GM19324 (cell line): ENCODE results near the gene TGM2.

ENCODE experiments used
- ATAC-seq: cut with Tn5 transposase; IDR thresholded peaks from one replicate; pipeline ENCODE4 v1.9.1; 2021; ENCODE audit warnings: mild to moderate bottlenecking, moderate library complexity; ENCODE audit not compliant: unreplicated experiment, low FRiP score

The TGM2 gene

DNA sequence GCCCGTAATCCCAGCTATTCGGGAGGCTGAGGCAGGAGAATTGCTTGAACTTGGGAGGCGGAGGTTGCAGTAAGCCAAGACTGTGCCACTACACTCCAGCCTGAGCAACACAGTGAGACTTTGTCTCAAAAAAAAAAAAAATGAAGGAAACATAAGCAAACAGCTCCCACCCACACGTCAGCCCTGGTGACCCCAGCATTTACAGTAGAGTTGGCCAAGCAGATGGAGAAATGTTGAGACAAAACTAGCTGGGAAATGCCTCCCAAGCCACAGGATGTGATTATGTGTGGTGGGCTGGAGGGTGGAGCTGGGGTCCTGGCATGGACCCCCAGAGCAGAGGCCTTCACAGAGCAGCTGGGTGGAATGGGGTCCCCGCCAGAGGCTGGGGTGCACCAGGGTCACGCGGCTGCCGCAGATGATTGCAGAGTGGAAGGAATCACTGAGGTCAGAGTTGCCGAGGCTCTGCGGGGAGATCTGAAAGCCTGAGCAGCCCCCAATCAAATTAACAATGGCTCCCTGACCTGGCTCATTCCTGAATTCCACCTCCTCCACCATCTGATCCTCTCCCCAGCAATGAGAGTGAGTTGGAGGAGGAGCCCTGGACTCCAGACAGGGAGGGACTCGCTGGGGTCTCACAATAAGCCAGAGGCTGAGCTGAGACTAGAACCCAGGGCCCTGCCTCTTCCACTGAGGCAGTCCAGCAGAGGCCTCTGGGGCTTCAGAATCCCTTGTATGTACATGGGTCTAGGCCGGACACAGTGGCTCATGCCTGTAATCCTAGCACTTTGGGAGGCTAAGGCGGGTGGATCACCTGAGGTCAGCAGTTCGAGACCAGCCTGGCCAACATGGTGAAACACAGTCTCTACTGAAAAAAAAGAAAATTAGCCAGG is 34.7 kb upstream of the TGM2 start:
- ATAC-seq, result no peak

- no peak for ATAC-seq
Observed at GRCh38 chr20:38198238-38198861, 33.3 kb upstream of the TGM2 start.

GRCh38 chr20:38197619-38198018 is 32.5 kb upstream of the TGM2 start:
- no peak for ATAC-seq

DNA sequence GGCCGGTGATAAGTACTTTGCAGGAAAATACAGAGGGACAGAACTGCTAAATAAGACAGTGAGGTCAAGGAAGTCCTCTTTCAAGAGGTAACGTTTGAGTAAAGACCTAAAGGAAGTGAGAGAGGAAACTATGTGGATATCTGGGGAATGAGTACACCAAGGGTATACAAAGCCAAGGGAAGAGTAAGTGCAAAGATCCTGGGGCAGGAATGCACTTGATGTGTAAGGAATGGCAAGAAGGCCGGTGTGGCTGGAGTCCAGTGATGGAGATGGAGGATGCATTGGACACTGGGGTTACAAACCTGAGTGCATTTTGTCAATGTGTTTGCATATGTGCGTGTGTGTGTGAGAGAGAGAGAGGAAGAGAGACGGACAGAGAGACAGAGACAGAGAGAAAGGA is 32.1 kb upstream of the TGM2 start:
- ATAC-seq, result no peak

DNA sequence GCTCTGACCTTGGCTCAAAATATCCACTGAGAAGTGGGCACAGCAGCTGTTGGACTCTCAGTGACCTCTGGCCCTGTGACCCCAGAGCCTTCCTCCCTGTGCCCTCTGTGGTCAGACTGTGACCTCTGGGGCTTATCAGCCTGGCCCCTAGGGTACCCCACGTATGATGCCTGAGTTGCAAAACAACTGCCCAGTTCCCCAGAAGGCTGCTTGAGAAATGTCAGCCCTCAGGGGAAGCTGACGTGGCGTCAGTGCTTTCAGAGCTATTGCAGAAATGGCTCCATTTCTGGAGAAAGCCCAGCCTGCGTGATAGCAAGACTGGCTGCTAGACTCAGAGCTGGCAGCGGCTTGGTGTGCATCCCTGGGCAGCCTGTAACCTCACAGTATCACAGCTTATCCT is 31.5 kb upstream of the TGM2 start:
- no peak for ATAC-seq

DNA sequence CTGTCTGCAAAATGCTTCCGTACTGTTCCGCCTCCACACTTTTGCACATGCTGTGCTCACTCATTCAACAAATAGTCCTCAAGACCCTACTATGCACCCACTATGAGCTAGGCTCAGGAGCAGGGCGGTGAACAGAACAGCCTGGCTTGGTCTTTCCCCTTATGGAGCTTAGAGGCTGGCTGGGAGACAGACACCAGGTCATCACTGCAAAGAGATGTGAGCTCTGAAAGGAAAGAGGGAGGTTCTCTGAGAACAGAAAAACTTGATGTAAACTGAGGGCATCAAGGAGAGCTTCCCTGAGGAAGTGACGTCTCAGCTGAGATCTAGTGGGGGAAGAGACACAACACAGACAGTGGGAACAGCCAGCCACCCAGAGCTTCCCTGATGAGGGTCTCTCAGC is 31.0 kb upstream of the TGM2 start:
- ATAC-seq, result no peak

DNA sequence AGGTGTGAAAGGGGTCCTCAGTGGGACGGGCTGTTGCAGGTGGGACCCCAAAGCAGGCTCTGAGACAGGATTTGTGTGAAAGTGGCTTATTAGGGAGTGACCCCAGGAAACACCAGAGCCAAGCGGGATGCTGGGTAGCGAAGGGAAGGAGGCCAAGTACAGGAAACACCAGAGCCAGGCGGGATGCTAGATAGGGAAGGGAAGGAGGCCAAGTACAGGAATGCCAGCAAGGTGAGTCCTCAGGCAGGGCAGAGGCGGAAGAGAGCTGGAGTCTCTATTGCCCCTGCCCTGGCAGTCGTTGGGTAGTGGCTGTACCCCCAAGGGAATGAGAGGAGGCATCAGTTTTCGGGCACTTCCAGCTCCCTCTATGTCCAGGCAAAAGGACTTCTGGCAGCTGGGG is 30.5 kb upstream of the TGM2 start:
- ATAC-seq, result no peak

DNA sequence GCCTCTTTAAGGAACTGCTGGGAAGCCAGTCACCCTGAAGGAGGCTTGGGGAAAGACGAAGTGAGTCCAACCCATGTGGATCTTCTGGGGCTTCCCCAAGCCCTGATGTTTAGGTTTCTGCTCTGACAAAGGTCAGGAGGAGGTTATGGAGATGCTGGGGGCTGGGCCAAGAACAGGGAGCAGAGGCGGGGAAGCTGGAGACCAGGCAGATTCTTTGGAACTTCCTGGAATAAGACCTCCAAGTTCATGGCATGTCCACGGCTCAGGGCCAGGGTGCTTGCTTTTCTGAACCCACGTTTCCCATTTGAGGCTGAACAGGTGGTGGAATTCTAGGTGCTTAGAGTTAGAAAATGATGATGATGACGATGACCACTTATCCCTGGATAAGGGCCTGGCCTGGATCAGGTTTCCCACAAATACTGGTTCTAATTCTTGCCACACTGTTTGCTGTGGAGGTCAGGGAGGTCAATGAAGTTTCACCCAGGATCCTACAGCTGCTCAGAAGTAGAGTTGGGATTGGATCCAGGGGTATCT is 30.0 kb upstream of the TGM2 start:
- ATAC-seq, result no peak

GRCh38 chr20:38193586-38194105 is 28.6 kb upstream of the TGM2 start:
- no peak for ATAC-seq

GRCh38 chr20:38192323-38192885 is 27.3 kb upstream of the TGM2 start:
- ATAC-seq, result no peak

- no peak for ATAC-seq
Observed at GRCh38 chr20:38191654-38192053, 26.6 kb upstream of the TGM2 start.

GRCh38 chr20:38190936-38191371 is 25.9 kb upstream of the TGM2 start:
- ATAC-seq, result no peak

- ATAC-seq, result no peak
Observed at GRCh38 chr20:38190166-38190565, 25.1 kb upstream of the TGM2 start.

GRCh38 chr20:38187517-38187916 is 22.4 kb upstream of the TGM2 start:
- ATAC-seq, result no peak

- ATAC-seq, result no peak
Observed at GRCh38 chr20:38186788-38187221, 21.7 kb upstream of the TGM2 start.

DNA sequence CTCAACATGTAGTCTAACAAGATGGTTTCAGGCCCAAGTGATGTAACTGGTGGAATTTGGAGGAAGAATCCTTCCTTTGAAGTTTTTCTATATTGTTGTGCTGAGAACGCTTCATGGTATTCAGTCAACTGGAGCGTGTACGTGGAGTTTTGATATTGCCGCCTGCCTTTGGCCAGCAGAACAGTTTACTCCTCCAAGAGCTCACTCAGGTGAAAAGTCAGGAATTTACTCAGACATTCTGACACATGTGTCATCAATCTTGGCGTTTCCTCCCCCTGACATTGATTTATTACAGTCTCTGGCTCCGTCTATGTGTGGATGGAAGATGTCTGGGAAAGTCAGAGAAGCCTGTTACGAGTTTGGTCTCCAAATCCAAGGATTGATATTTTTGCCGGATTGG is 19.0 kb upstream of the TGM2 start:
- ATAC-seq, result no peak

- no peak for ATAC-seq
Observed at GRCh38 chr20:38181971-38182370, 16.9 kb upstream of the TGM2 start.

- no peak for ATAC-seq
Observed at GRCh38 chr20:38181207-38181801, 16.2 kb upstream of the TGM2 start.

- no peak for ATAC-seq
Observed at GRCh38 chr20:38180781-38181180, 15.7 kb upstream of the TGM2 start.

DNA sequence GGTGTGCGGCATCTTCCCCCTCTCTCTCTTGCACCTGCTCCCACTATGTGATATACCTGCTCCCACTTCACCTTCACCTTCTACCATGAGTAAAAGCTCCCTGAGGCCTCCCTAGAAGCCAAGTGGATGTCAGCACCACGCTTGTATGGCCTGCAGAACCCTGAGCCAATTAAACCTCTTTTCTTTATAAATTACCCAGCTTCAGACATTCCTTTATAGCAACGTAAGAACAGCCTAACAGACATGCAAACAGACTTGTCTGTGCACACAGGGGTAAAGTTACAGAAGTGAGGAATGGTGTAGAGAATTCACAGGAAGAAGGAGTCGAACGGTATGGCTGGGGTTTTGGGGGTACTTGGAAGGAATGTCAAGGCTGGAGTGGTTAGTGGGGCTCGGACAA is 14.8 kb upstream of the TGM2 start:
- ATAC-seq, result no peak

DNA sequence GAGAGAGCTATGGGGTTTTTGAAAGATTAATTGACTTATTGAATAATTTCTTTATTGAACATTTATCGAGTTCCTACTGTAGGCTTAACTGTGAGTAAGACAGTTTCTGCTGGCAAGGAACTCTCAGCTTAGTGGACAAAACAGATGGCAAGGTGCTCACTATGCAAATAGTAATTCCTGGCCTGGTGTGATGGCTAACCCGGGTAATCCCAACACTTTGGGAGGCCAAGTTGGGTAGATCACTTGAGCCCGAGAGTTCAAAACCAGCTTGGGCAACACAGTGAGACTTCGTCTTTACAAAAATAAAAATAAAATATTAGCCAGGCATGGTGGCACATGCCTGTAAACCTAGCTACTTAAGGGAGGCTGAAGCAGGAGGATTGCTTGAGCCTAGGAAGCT is 13.5 kb upstream of the TGM2 start:
- no peak for ATAC-seq
